ENCODE measurements around the gene CLSTN3.

The CLSTN3 gene

GRCh38 chr12:7129872-7130691, at the start of gene CLSTN3:
Gene CLSTN3, plus strand, starts transcription at chr12:7130371. Its CDS starts 278 bp downstream, at chr12:7130649.
- no peak for DNase-seq

- no peak for DNase-seq
These were observed 49.1 kb upstream of the CLSTN3 start for GRCh38 chr12:7081037-7081436.

GRCh38 chr12:7083125-7083524, 47.0 kb upstream of the CLSTN3 start:
- no peak for DNase-seq

GRCh38 chr12:7089196-7089871, 40.8 kb upstream of the CLSTN3 start:
- DNase-seq: no peak

GRCh38 chr12:7090222-7090998, 39.8 kb upstream of the CLSTN3 start:
- DNase-seq: no peak

GRCh38 chr12:7091171-7091570, 39.0 kb upstream of the CLSTN3 start:
- no peak for DNase-seq

GRCh38 chr12:7091660-7092228, 38.4 kb upstream of the CLSTN3 start:
- no peak for DNase-seq

- no peak for DNase-seq
These were observed 37.8 kb upstream of the CLSTN3 start, which contains the start of gene C1R for GRCh38 chr12:7092229-7092985. Gene C1R, minus strand, starts transcription at chr12:7092445. Its CDS starts 57 bp downstream, at chr12:7092388.

- no peak for DNase-seq
These were observed 37.1 kb upstream of the CLSTN3 start for GRCh38 chr12:7092986-7093460.

GRCh38 chr12:7093486-7093885, 36.7 kb upstream of the CLSTN3 start:
- no peak for DNase-seq

- DNase-seq: no peak
These were observed 36.3 kb upstream of the CLSTN3 start for GRCh38 chr12:7093892-7094291.

- DNase-seq: no peak
These were observed 33.9 kb upstream of the CLSTN3 start for GRCh38 chr12:7096006-7096932.

- DNase-seq: no peak
These were observed 33.2 kb upstream of the CLSTN3 start for GRCh38 chr12:7096979-7097378.

- DNase-seq: no peak
These were observed 30.7 kb upstream of the CLSTN3 start for GRCh38 chr12:7099290-7099996.

- DNase-seq: no peak
These were observed 29.9 kb upstream of the CLSTN3 start for GRCh38 chr12:7100239-7100638.

GRCh38 chr12:7101047-7101693, 29.0 kb upstream of the CLSTN3 start:
- DNase-seq: no peak

GRCh38 chr12:7101694-7102131, 28.5 kb upstream of the CLSTN3 start:
- DNase-seq: no peak

GRCh38 chr12:7102582-7102981, 27.6 kb upstream of the CLSTN3 start:
- DNase-seq: no peak

GRCh38 chr12:7103837-7104584, 26.2 kb upstream of the CLSTN3 start:
- DNase-seq: no peak

Data from SIG-M5 (cell line).